Mucosa of descending colon (tissue), 3 donors: ENCODE results near the gene EFCC1. TPM values are rescaled to one million over a fixed set of nuclear protein-coding genes. Genes with fewer than 3 reads are reported as not detected.

ENCODE experiments used
- ATAC-seq: fragments of 200-7000 bp; cut with Tn5 transposase; one replicate; pipeline ENCODE4 v1.9.1; 2020; ENCODE audit warnings: mild to moderate bottlenecking, moderate library complexity
- DNase-seq, 3 donors: peaks; one replicate each; pipeline ENCODE4 v3.0.0-alpha.2; 2020
- H3K36me3 ChIP-seq: fragments of 200-600 bp; one replicate; pipeline ENCODE4 v1.8.0; 2021; ENCODE audit warnings: low read depth, mild to moderate bottlenecking
- H3K4me1 ChIP-seq: fragments of 200-600 bp; one replicate; pipeline ENCODE4 v1.8.0; 2021; ENCODE audit warnings: low read depth, mild to moderate bottlenecking
- H3K4me3 ChIP-seq: fragments of 200-600 bp; one replicate; pipeline ENCODE4 v1.8.0; 2021; ENCODE audit warnings: mild to moderate bottlenecking
- H3K9me3 ChIP-seq: fragments of 200-600 bp; one replicate; pipeline ENCODE4 v1.8.0; 2021; ENCODE audit warnings: mild to moderate bottlenecking
- intact Hi-C, 2 donors: fragments of 100-400 bp; cut with DNase I in 1 of 2; cut with micrococcal nuclease in 1 of 2; formaldehyde crosslinking; loops; one replicate each; pipeline versions ENCODE4 v1.11.0 to v1.11.1; 2022; cut with DNase I, micrococcal nuclease
- total RNA-seq, 3 donors: library from RNA; stranded (reverse); fragmentation: NEBNext Ultra II Directional in 2 of 3; extraction: Animal tissue kit (Norgen Biotek cat#: 25700) in 2 of 3; gene quantifications; one replicate each; pipeline versions ENCODE4 v1.2.1 to v1.2.4, GENCODE V29; 2021 to 2023
- TF ChIP-seq, protein P1 (sequence below): fragments of 200-600 bp; IDR thresholded peaks from one replicate; pipeline ENCODE4 v1.8.0; 2022; ENCODE audit warnings: antibody characterized with exemption, mild to moderate bottlenecking
- donor health status: DM: no; HTN: no; CAD: no; lungs with moderate emphysema.
- donor health status: DM: no; HTN: no; CAD: no.
- donor health status: DM: no; HTN: yes; CAD: no.

The EFCC1 gene
- total RNA-seq, 3 donors from 2014 or later = 1.8 to 12.0 (median 3.6) TPM

DNA sequence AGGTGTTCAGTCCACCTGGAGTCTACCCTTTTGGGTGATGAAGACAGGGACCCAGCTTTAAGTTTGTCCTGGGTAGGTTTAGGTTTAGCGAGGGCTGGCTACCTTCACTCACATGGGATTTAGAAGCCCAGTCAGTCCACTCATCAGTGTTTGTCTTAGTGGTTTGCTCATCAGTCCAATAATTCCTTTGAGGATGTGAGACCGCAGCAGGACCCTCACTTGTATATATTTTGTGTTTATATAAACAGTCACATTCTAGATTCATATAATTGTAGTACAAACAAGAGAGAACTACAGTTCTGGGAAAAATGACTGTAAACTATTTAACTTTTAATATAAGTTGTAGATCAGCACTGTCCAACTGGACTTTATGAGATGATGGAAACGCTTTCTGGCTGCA, 18.2 kb downstream of the EFCC1 start:
- TF ChIP-seq, protein P1, sequence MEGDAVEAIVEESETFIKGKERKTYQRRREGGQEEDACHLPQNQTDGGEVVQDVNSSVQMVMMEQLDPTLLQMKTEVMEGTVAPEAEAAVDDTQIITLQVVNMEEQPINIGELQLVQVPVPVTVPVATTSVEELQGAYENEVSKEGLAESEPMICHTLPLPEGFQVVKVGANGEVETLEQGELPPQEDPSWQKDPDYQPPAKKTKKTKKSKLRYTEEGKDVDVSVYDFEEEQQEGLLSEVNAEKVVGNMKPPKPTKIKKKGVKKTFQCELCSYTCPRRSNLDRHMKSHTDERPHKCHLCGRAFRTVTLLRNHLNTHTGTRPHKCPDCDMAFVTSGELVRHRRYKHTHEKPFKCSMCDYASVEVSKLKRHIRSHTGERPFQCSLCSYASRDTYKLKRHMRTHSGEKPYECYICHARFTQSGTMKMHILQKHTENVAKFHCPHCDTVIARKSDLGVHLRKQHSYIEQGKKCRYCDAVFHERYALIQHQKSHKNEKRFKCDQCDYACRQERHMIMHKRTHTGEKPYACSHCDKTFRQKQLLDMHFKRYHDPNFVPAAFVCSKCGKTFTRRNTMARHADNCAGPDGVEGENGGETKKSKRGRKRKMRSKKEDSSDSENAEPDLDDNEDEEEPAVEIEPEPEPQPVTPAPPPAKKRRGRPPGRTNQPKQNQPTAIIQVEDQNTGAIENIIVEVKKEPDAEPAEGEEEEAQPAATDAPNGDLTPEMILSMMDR = no peak
- Histone ChIP-seq H3K4me3 (no peak overlapping the region), H3K36me3 (no peaks in the 10 kb centered on the region), H3K4me1 (peaks cover 22% of the 10 kb centered on the region), H3K9me3 (no peaks in the 10 kb centered on the region)
- no peak for ATAC-seq
- intact Hi-C loops = no loop called here
- DNase-seq = no peak

DNA sequence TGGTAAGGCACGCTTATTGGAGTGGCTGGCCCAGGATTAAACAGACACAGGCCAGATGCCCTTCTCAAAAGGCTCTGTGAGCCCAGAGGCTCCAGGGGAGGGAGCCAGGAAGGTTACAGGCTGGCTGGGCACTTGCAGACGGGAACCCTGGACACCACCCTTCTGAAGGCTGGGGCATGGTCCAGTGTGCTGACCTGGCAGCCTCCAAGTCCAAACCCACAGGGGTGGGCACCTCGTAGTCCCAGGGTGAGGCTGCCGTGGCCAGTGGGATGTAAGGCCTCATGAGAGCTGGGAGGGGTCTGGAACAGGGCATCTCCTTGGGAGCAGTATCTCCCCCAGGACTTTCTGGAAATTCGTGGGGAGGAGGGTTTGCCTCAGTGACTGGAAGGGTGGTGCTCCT, 19.6 kb downstream of the EFCC1 start:
- ATAC-seq (no peak), DNase-seq (peak in 2 of 3 donors; percentile 22 to 46)
- Histone ChIP-seq H3K4me3 (no peak overlapping the region), H3K4me1 (peaks cover 22% of the 10 kb centered on the region), H3K36me3 (no peaks in the 10 kb centered on the region), H3K9me3 (no peaks in the 10 kb centered on the region)
- TF ChIP-seq, protein P1 = no peak
- intact Hi-C loops = no loop called here

- DNase-seq (peak in 2 of 3 donors; percentile 12 to 17), ATAC-seq (no peak)
- Histone ChIP-seq H3K36me3 (no peaks in the 10 kb centered on the region), H3K9me3 (no peaks in the 10 kb centered on the region), H3K4me1 (peaks cover 17% of the 10 kb centered on the region), H3K4me3 (no peak overlapping the region)
- intact Hi-C loops = no loop called here
- TF ChIP-seq, protein P1 = no peak
Measured at GRCh38 chr3:129021140-129021551, 20.0 kb downstream of the EFCC1 start.

DNA sequence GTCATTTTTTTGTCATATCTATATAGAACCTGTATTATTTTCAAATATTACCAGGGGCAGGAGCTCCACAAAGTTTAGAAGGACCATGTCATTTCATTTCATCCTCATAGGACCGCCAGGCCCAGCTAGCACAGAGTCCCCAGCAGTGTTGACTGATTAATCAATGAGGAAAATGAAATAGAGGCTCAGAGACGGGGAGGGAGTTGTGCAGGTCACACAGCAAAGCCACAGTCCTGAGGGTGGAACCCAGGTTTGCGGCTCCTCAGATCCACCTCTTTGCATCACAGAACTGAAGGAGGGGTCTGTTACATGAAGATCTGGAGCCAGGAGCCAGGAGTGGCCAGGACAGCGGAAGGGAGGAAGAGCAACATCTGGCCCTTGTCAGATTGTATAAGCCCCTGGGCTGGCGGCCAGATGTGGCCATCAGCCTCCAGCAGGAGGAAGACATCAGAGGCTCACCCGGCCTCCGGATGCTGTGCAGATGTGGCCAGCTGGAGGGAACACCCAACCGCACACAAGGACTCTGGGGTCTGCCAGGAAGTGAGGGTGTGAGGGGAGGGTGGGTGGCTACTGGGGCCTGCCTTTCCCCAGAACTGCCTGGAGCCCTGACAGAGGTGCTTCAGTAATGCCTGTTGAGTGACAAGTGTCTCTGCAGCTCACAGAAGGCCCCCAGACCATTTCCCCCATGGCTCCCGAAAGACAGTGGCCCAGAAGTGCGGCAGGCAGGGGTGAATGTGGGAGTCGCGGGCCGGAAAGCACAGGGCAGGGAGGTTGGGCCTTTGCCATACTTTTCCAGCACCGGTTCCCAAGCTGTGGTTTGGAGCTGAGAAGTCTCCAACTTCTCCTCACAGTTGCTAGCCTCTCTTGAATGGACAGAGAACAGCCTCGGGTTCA, 21.3 kb downstream of the EFCC1 start:
- Histone ChIP-seq H3K36me3 (no peaks in the 10 kb centered on the region), H3K4me3 (no peak overlapping the region), H3K9me3 (no peaks in the 10 kb centered on the region), H3K4me1 (peaks cover 12% of the 10 kb centered on the region)
- TF ChIP-seq, protein P1 = no peak
- peak; percentile 1 for ATAC-seq
- peak; percentile 64 to 79 (median 67) for DNase-seq
- intact Hi-C loops = no loop called here

DNA sequence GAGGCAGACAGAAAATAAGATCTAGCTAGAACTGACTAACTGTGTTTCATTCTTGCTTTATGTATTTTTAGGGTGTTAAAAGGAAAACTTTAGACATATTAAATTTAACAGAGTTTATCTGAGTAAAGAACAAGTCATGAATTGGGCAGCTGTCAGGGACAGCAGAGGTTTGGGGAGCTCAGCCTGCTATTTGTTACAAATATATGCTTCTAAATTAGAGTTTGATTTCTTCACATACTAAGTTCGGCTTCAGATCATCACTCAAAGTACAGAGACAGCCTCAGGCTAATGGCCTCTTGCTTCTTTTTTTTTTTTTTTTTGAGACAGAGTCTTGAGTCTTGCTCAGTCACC, 21.9 kb downstream of the EFCC1 start:
- Histone ChIP-seq H3K4me3 (no peak overlapping the region), H3K4me1 (peaks cover 7% of the 10 kb centered on the region), H3K36me3 (no peaks in the 10 kb centered on the region), H3K9me3 (no peaks in the 10 kb centered on the region)
- DNase-seq (no peak), ATAC-seq (no peak)
- TF ChIP-seq, protein P1 = no peak
- intact Hi-C loops = no loop called here
